A673 (cell line): Measurements from ENCODE around the gene DLG2.

Experiments
- EZH2 ChIP-seq: fragments of 200-600 bp; sonication (generic); IDR thresholded peaks from 2 replicates; pipeline ENCODE4 v1.6.1; 2017; ENCODE audit warnings: borderline replicate concordance, low read depth, mild to moderate bottlenecking, mixed read lengths, antibody characterized with exemption, low read length; ENCODE audit not compliant: poor library complexity, severe bottlenecking
- TF ChIP-seq, protein P1 (sequence below): fragments of 300-800, 200-600 bp; sonication (generic); conservative IDR thresholded peaks from 2 replicates; pipeline ENCODE4 v1.5.1; 2017; ENCODE audit warnings: low read depth, mild to moderate bottlenecking, antibody characterized with exemption, low read length, moderate library complexity, mixed read lengths

- TF ChIP-seq, protein P1, sequence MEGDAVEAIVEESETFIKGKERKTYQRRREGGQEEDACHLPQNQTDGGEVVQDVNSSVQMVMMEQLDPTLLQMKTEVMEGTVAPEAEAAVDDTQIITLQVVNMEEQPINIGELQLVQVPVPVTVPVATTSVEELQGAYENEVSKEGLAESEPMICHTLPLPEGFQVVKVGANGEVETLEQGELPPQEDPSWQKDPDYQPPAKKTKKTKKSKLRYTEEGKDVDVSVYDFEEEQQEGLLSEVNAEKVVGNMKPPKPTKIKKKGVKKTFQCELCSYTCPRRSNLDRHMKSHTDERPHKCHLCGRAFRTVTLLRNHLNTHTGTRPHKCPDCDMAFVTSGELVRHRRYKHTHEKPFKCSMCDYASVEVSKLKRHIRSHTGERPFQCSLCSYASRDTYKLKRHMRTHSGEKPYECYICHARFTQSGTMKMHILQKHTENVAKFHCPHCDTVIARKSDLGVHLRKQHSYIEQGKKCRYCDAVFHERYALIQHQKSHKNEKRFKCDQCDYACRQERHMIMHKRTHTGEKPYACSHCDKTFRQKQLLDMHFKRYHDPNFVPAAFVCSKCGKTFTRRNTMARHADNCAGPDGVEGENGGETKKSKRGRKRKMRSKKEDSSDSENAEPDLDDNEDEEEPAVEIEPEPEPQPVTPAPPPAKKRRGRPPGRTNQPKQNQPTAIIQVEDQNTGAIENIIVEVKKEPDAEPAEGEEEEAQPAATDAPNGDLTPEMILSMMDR: no peak
- no peak for TF ChIP-seq EZH2
Observed at GRCh38 chr11:85444479-85444878, 182.7 kb downstream of the DLG2 start.
